HG03108 (cell line): ENCODE results near the gene DPP10.
"Not testable (repeated sequence)": the region's sequence is repeated elsewhere in the genome, so short reads cannot be mapped to it uniquely, and the experiment has no call there.

Source experiments
- ATAC-seq: cut with Tn5 transposase; IDR thresholded peaks from one replicate; pipeline ENCODE4 v1.9.1; 2021; ENCODE audit warnings: moderate library complexity; ENCODE audit not compliant: unreplicated experiment

DPP10 gene

DNA sequence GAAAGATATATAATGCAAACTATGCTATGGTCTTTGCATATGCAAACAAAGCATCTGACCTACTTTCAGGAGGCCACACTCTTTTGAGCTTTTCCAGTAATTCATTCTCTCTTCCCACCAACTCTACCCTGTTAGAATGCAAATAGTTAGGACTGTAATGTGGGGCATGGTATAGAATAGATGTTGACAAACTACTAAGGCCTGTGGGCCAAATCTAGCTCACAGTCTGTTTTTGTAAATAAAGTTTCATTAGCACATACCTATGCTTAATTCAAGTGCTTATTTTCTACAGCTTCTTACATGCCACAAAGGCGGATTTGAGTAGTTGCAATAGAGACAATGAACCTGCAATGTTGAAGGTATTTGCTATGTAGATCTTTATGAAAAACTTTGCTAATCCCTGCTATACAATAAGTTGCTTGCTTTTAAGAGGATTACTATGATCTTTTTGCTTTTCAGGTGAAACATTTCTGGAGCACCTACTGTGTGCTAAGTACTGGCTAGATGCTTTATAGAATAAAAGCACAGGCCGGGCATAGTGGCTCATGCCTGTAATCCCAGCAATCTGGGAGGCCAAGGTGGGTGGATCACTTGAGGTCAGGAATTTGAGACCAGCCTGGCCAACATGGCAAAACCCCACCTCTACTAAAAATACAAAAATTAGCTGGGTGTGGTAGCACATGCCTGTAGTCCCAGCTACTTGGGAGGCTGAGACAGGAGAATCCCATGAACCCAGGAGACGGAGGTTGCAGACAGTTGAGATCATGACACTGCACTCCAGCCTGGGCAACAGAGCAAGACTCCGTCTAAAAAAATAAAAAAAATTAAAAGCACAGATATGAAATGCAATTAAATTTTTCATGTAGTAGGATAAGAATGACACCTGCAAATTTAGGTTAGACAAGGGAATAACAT lies 267.8 kb downstream of the DPP10 start:
- no peak for ATAC-seq

DNA sequence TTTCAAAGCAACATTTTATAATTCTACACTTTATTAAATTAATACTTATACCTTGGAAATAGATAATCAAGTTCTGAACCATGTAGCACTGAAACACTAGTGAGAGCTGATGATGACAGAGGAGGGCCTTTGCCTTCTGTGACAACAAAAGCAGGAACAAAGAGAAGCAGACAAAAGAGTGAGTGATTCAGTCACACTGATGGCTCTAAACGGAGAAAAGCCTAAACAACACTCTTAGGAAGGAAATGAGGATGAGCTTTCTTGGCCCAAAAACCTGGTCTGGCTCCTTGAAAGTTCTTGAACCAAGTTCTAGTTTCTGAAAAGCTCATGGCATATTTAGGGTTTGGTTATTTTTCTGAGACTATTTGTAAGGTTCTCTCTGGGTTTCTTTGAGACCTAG lies 271.9 kb downstream of the DPP10 start:
- ATAC-seq = no peak

DNA sequence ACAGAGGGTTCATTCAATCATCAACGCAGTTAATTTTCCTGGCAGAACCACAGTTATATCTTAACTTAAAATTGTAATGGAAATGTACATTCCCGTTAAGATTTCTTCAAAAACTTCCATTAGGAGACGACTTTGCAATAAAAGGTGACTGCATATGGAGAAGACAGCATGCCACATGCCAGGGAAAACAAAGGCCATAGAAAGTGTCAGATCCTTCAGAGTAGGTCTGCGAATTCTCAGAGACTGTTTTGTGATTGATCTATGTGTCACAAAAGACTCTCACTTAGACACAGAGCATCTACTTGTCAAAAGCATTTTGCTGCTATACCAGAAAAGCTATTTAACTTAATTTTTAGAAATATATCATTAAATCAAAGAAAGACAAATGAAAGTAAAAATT lies 274.6 kb downstream of the DPP10 start:
- no peak for ATAC-seq

DNA sequence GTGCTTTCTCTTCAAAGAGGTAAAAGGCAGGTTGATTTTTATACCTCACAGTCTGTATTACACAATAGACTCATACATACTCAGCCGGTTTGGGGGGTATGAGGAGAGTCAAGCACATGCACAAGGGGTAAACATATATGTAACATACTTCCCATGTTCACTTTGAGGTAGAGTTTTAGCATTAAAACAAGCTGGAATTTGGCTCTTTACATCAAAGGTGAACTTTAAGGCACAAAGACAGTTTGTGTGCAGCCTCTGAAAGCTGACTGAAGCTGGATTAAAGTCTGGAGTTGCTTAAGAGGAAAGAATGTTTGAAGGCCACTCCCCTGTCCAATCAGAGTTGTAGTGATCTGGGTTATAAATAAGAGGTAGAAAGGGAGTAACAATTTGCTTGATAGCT lies 282.0 kb downstream of the DPP10 start:
- ATAC-seq = no peak

DNA sequence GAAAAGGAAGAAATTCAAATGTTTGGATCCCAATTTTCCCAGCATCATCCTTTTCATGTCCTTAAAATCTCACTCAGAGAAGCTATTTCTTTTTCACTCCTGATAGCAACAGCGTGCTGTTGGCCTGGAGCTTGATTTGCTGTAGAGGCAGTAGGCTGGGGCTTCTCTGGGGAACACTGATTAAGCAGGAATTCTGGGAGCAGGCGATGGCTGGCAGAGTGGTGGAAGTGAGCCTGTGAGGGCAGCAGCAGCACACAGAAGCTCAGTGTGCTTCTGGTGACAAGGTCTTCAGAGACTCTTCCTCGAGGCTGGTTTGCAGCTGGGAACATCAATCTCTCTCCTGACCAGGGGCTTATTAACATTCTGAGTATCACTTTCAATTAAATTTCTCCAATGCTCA lies 284.6 kb downstream of the DPP10 start:
- no peak for ATAC-seq

DNA sequence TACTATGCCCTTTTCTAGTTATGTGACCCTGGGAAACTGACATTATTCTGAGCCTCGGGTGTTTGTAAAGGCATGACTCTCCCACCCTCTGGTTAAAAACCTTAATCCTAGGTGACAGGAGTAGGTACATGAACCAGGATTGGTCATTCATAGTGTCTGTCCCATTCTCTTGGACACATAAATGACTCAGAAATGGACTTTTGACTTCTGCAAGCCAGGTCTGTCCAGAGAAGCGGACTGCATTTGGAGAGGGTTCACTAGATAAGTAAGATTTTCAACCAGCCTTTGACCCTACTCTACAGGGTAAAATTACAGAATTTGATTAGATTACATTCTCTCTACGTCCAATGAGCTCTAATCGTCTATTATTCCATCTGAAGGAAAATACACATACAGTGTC lies 285.9 kb downstream of the DPP10 start:
- no peak for ATAC-seq

DNA sequence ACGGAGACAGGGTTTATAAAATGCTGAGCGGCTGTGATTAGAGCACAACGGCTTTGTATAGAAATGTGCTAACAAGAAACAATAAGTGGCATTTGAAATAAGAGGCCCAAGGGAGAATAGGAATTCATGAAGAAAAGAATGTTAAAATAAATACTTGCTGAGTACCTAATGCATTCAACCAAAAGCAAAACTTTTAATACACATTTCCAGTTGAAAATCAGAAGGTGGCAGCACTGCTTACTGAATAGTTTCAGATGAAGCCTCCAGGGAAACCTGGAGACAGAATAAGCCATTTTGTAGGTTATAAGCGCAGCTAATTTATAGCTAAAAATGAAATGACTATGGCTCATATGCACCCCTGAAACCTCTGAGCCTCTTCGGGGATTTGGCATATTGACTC lies 286.6 kb downstream of the DPP10 start:
- no peak for ATAC-seq

DNA sequence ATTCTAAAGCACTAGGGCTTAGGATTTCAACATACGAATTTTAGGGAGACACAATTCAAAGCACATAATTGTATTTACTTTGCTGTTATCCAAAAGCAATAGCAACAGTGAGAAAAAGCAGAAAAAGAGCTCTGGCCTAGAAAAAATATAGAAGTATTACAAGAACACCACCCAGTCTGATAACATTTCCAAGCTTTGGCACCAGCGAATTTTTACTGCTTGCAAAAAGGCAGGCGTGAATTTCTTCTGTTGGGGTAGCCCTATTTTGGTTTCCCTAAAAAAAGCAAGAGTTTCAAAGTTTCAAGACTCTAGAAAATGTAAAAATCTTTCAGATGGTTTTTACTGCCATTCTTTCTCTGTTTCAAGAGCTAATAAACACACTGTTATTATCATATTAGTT lies 292.7 kb downstream of the DPP10 start:
- no peak for ATAC-seq

DNA sequence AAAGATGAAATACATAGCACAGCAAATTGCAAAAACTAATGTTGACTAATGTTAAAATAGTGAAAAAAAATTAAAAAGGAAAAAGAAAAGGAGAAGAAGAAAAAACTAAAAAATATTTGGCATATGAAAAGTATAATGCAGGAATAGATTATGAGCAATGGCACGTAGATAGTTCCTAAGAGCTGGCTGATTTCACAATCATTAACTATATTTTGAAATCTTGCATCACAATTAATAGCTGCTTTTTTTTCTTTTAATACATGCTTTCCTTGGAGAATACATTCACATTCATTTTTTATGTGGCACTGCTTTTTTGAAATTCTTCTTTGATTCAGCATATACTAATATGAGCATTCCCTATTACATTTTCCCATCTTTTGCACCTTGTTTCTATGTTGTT lies 299.8 kb downstream of the DPP10 start:
- no peak for ATAC-seq

DNA sequence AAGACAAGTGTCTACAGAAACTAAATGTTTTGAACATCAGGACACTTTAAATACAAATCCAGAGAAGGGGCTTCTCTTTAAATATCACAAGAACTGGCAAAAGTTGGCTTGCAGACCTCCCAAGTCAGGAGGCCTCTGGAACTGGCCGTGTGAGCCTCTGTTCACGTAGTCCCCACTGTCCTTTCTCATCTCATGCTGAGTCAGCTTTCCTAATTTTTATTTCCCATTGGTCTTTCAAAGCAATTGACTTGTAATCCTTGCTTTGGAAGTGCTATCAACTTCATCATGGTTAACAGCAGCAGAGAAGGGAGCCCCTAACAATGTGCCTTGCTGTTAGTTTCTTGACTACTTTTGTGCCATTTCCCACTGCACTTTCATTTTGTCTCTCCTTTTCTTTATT lies 303.3 kb downstream of the DPP10 start:
- ATAC-seq = no peak

DNA sequence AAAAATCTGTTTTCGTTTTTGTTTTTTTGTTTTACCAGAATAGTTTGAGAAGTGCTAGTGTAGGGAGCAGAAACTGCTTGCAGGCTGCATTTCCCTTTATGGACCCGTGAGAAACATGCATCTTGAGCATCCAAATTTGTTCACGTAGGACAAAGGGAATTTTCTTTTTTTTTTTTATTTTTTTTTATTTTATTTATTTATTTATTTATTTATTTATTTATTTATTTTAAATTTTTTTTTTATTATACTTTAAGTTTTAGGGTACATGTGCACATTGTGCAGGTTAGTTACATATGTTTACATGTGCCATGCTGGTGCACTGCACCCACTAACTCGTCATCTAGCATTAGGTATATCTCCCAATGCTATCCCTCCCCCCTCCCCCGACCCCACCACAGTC lies 305.7 kb downstream of the DPP10 start:
- ATAC-seq = not testable (repeated sequence)

DNA sequence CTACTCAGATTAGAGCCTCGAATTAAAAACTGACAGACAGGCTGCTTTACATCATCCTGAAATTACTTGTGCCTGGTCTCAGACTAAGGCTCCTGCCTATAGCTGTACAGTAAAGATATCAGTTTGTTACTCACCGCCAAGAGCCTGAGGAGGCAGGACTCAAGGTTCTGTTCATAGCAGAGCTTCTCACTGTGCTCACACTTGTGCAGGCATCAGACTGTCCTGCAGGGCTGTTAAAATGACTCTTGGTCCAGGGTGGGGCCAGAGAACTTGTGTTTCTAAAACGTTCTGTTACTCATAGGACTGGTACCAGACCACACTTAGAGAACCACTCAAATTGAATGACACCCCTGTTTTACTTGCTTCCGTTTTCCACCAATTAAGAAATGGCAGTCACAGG lies 310.0 kb downstream of the DPP10 start:
- ATAC-seq = no peak

DNA sequence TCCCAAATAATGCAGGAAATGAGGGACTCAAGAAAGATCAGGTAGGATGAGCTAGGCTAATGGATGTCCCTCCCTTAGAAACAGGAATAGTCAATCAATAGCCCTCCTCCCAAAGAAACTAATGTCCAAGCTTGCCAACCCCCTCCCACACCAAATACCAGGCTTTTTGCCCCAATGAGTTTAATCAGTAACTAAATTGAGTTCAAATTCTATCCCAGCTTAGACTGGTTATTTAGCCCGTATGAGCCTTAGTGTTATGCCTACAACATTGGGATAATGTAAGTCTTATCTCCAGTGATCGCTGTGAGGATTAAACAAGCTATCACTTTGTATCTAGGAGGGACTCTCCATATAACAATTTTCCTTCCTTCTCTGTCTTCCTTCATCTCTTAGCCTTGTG lies 310.7 kb downstream of the DPP10 start:
- no peak for ATAC-seq

DNA sequence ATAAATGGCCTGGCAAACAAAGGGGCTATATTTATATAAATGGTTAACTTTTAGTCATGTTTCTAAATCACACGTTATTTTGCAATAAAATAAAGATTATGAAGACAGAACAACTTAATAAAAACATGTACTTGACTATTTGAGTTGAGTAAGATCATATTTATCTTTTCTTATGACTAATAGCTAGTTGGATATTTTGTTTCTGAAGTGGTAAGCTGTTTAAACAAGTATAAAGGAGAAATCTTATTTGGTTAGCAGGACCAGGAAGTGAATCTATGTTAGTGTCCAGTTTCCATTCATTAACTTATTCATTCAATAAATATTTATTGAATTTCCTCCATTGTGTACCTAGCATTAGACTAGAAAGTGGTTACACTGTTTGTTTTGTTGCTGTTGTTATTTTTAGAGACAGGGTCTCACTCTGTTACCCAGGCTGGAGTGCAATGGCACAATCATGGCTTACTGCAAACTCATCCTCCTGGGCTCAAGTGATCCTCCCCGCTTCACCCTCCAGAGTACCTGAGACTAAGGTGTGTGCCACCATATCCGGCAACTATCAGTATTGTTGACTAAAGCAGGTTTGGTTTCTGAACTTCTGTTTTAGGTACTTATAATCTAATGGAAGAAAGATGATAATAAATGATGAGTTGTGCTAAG lies 312.6 kb downstream of the DPP10 start:
- ATAC-seq = no peak

DNA sequence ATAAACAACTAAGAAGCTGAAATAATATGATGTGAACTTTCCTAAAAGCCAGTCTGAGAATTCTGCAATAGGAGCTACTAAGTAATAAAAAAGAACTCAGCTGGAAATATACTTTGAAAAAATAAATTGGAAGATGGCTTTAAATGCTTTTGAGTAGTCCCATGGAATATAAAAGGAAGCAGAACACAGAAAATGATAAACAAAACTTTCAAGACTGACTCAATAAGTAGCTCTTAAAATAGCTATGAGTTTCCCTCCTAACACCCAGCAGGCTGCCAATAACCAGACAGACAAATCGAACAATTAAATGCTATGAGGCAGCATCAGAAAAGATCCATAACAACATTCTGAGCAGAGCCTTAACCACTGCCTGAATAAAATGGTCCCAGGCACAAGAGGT lies 319.9 kb downstream of the DPP10 start:
- ATAC-seq = no peak

DNA sequence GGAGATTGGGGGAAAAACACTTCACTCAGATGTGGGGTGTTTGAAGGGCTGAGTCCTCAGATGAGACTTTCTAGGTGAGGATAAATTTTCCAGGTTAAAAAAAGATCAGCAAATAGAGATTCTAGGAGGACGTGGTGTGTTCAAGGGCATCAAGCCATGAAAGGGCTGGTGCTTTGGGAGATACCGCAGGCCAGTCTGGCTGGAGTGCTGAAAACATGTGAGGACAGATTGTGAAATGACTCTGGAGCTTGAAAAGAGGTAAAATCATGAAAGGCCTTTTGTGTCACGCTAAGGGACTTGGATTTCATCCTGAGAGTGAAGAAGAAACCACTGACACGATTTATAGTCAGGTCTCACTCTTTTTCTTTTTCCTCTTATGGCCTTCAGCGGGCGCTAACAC lies 320.5 kb downstream of the DPP10 start:
- no peak for ATAC-seq

DNA sequence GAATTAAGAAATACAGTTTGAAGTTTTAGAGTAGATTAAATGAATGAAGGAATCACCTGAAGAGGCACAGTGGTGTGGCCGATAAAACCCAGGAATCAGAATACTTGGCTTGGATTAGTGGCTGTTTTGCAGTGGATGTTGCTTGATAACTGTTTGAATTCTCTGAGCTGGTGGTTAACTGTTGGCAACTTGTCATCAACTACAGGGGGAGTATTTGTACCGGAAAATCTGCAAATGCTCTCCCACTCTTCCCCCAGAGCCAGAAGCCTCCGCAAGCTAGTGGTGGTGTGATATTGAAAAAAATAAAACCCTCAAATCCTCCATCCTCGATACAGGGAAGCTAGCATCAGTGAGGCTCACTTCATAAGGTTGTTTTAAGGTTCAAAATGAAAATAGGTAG lies 326.7 kb downstream of the DPP10 start:
- no peak for ATAC-seq

DNA sequence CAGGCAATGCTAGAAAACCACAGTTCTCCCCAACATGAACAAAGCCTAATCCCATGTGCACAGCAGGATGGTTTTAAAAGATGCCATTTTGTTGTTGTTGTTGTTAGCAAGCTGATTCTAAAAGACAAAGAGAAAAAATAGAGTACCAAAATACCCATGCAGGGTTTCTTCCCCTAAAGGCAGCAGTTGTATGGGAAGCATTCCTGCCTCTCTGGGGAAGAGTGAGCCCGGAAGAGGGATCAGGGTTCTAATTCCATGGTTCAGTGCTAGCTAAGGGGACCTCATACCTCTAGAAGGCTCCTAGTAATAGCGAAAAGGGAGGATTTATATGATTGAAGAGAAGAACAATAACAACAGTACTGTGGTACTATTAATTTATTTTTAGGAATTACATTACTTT lies 327.6 kb downstream of the DPP10 start:
- ATAC-seq = no peak

DNA sequence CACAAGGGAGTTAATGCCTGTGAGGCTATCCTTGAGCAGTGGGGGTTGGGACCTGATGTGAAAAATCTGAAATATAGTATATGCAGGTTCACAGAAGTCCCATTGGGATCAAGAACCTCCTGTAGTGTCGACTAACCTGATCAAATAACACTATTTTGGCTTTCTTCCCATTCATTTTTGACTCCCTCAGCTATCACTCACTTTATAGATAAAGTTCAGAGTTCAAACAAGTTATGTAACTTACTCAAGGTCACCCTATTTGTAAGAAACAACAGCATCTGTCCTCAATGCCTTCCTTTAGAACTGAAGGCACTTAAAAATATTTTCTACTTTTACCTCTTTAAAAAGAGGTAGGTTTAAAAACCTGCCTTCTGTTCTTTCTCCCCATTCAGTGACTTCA lies 341.6 kb downstream of the DPP10 start:
- no peak for ATAC-seq

DNA sequence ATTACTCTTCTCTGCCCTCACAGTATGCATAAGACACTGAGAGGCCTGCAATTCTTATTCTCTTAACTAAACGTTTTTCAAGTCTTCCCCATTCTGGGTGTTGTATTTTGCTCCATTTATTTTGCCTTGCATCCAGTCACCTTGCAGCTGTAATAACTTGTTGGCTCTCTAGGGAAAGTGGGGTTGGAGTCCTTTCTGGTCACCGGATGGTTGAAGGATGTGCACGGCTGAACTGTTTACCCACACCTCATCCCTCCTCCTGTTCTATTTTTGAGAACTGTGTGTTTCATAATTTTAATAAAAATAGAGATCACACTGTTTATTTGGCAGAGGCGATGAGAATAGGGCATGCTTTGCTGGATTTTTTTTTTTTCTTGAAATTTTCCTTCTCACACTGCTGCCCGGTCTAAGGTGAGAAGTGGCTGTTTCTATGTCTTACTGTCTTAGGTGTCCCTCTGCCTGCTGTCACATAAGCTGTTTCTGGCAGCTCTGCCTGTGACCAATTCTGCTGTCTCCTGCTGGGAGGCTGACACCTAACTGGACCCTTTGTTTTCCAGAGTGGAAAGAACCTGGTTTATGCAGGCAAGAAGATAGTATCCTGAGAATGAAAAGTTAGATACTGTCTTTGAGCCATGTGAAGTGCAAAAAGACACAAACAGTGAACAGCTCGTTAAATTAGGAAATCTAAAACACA lies 342.6 kb downstream of the DPP10 start:
- no peak for ATAC-seq

DNA sequence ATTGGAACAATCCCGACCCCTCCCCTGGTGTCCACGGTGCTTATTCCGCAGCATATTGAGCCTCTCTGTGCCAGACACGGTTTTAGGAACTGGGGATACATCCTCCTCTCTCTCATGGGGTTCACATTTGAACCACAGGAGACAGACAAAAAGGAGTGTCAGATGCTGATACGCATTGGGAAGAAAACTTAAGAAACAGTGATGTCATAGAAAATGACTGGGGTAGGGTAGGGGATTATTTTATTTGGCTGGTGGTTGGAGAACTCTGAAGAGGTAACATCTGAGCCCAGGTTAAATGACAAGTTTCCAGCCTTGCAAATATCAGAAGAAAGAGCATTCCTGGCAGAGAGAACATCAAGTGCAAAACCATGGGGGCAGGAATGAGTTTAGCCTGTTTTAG lies 344.5 kb downstream of the DPP10 start:
- no peak for ATAC-seq

DNA sequence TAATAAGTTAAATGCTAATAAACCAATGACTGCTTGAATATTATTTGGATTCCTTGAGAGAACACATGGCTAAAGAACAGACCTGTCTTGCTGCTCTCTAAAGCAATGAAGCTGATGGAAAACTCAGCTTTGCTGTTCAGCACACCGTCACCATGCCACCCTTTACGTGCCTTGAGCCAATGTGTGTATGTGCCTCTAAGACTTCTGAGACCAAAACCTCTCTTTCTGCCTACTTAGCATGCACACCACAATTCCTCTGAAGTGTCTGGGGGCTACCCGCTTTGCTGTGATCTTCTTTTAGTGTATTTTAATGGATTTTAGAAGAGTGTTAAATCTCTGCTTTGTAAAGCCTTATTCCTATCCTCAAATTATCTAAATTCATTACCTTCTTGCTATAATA lies 345.0 kb downstream of the DPP10 start:
- ATAC-seq = no peak
